Ovary (tissue), 9 donors: ENCODE data around the gene NPPC. TPM values are rescaled to one million over a fixed set of nuclear protein-coding genes. Genes with fewer than 3 reads are reported as not detected.

Source experiments
- DNase-seq, 5 donors: peaks; one replicate each; pipeline ENCODE4 v3.0.0-alpha.2; 2019 to 2020
- H3K27ac ChIP-seq, 2 donors: fragments of 200-600 bp; one replicate each; pipeline versions ENCODE4 v1.5.1 to v1.8.0; 2019 to 2022
- H3K27me3 ChIP-seq: fragments of 200-600 bp; one replicate; pipeline ENCODE4 v1.8.0; 2022
- H3K36me3 ChIP-seq: fragments of 200-600 bp; sonication (generic); one replicate; pipeline ENCODE4 v1.5.1; 2019
- H3K4me1 ChIP-seq: one replicate; pipeline ENCODE4 v1.8.1; 2013; ENCODE audit warnings: mild to moderate bottlenecking, moderate library complexity; ENCODE audit not compliant: insufficient read depth
- H3K4me3 ChIP-seq: fragments of 200-600 bp; sonication (generic); one replicate; pipeline ENCODE4 v1.5.1; 2017
- H3K9me3 ChIP-seq, 2 donors: fragments of 200-600 bp in 1 of 2; sonication (generic) in 1 of 2; one replicate each; pipeline versions ENCODE4 v1.5.1 to v1.8.1; 2013 to 2019; ENCODE audit warnings: mild to moderate bottlenecking in 1 of 2, moderate library complexity in 1 of 2
- CTCF ChIP-seq, 3 donors: fragments of 450-650 bp in 2 of 3; fragments of 200-600 bp in 1 of 3; IDR thresholded peaks; one replicate each; pipeline versions ENCODE4 v1.5.1 to v1.8.0; 2016 to 2022; ENCODE audit warnings: antibody characterized with exemption in 3 of 3, mild to moderate bottlenecking in 1 of 3
- EP300 ChIP-seq: sonication (generic); formaldehyde crosslinking; IDR thresholded peaks from one replicate; pipeline ENCODE4 v1.6.1; 2017; ENCODE audit warnings: antibody characterized with exemption
- POLR2A ChIP-seq: fragments of 450-650 bp; IDR thresholded peaks from one replicate; pipeline ENCODE4 v1.6.1; 2017; ENCODE audit warnings: antibody characterized with exemption, mild to moderate bottlenecking, moderate library complexity
- WGBS, 3 donors: extraction: QIAGEN DNeasy Blood & Tissue Kit in 1 of 3; methylation state at CpG; one replicate each; pipeline versions ENCODE4 v1.1.5 to v1.1.7; 2013 to 2017; 5-methylcytosine and 5-hydroxymethylcytosine counted together
- intact Hi-C, 4 donors: fragments of 100-400 bp; cut with DNase I; formaldehyde crosslinking; loops; one replicate each; pipeline versions ENCODE4 v1.11.0 to v1.15.1; 2022 to 2023
- polyA plus RNA-seq, 2 donors: library from polyadenylated mRNA; stranded (reverse); fragments of 200-250 nt in 1 of 2; fragments of 350-450 nt in 1 of 2; fragmentation: Illumina TruSeq in 1 of 2; extraction: RNeasy Lipid Tissue Mini Kit (QIAGEN cat#74804) in 1 of 2; gene quantifications; one replicate each; pipeline ENCODE4 v1.2.3, GENCODE V29; 2013 to 2014
- total RNA-seq, 7 donors: library from RNA; depleted of rRNA in 2 of 7; stranded (reverse); fragments of >200 nt in 2 of 7; fragmentation: NEBNext Ultra II Directional in 3 of 7; extraction: Animal tissue kit (Norgen Biotek cat#: 25700) in 3 of 7; gene quantifications; one replicate each; pipeline versions ENCODE4 v1.1.0 to v1.2.4, GENCODE V29; 2016 to 2023
- donor health status: DM: no; HTN: no; CAD: no; lungs with moderate emphysema.
- donor health status: DM: no; HTN: no; CAD: no.
- donor health status: Bipolar disorder and iron deficiency.
- donor health status: DM: yes; HTN: yes; CAD: no.
- donor health status: DM: no; HTN: no; CAD: no.
- donor health status: DM: yes; HTN: yes; CAD: no.

The NPPC gene
- total and polyA plus RNA-seq, 9 donors = 0.18 to 4.3 (median 0.49) TPM; not detected in 3

- no peaks in the 10 kb centered on the region for H3K9me3 ChIP-seq
- intact Hi-C loops = no loop called here
- TF ChIP-seq CTCF (IDR thresholded peaks at IDR 0.05) = no peak
- no peak for TF ChIP-seq POLR2A
- no peak for TF ChIP-seq EP300
- H3K4me3 ChIP-seq = no peak overlapping the region
- WGBS, 3 donors = 94 to 98% (median 96%) methylated on average over 4 of the region's 4 CpGs
- no peak overlapping the region for H3K27ac ChIP-seq
- no peak for DNase-seq
- H3K4me1 ChIP-seq = no peaks in the 10 kb centered on the region
- no peaks in the 10 kb centered on the region for H3K27me3 ChIP-seq
- H3K36me3 ChIP-seq = no peaks in the 10 kb centered on the region
Measured at GRCh38 chr2:231939022-231939421, 12.8 kb upstream of the NPPC start.

GRCh38 chr2:231937057-231937456 is 10.9 kb upstream of the NPPC start:
- intact Hi-C loops = no loop called here
- Histone ChIP-seq H3K36me3 (no peaks in the 10 kb centered on the region), H3K4me1 (no peaks in the 10 kb centered on the region), H3K9me3 (no peaks in the 10 kb centered on the region), H3K27me3 (no peaks in the 10 kb centered on the region), H3K27ac (no peak overlapping the region), H3K4me3 (no peak overlapping the region)
- DNase-seq = no peak
- WGBS, 3 donors = 95 to 97% (median 96%) methylated on average over 7 of the region's 7 CpGs
- TF ChIP-seq CTCF (IDR thresholded peaks at IDR 0.05) = no peak

GRCh38 chr2:231936491-231936890 is 10.3 kb upstream of the NPPC start:
- Histone ChIP-seq H3K9me3 (no peaks in the 10 kb centered on the region), H3K36me3 (no peaks in the 10 kb centered on the region), H3K27ac (no peak overlapping the region), H3K27me3 (no peaks in the 10 kb centered on the region), H3K4me1 (no peaks in the 10 kb centered on the region), H3K4me3 (no peak overlapping the region)
- WGBS, 3 donors = 85 to 94% (median 88%) methylated on average over 4 of the region's 4 CpGs
- TF ChIP-seq POLR2A (no peak), EP300 (no peak), CTCF (IDR thresholded peaks at IDR 0.05) (no peak)
- intact Hi-C loops = no loop called here
- no peak for DNase-seq

- DNase-seq = no peak
- Histone ChIP-seq H3K9me3 (no peaks in the 10 kb centered on the region), H3K4me3 (no peak overlapping the region), H3K27me3 (no peaks in the 10 kb centered on the region), H3K27ac (no peak overlapping the region), H3K36me3 (no peaks in the 10 kb centered on the region), H3K4me1 (no peaks in the 10 kb centered on the region)
- intact Hi-C loops = no loop called here
- WGBS, 3 donors = 88 to 100% (median 95%) methylated on average over 1 of the region's 1 CpG
- TF ChIP-seq CTCF (IDR thresholded peaks at IDR 0.05) = no peak
Measured at GRCh38 chr2:231935815-231936214, 9.6 kb upstream of the NPPC start.

DNA sequence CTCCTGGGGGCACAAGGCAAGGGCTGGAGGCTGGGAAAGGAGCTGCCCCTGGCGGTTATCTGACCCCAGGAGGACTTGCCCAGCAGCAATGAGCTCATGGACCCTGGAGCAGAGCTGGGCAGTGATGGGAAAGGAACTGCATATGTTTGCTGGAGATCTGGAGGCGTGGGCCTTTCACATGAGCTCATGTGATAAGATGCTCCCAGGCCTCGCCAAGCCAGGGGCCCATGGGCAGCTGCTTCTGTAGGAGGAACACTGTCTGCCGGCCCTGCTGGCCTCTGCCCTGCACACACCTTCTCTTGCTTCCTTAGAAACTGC is 9.0 kb upstream of the NPPC start:
- Histone ChIP-seq H3K4me3 (no peak overlapping the region), H3K9me3 (no peaks in the 10 kb centered on the region), H3K27me3 (no peaks in the 10 kb centered on the region), H3K4me1 (no peaks in the 10 kb centered on the region), H3K36me3 (no peaks in the 10 kb centered on the region), H3K27ac (no peak overlapping the region)
- no peak for DNase-seq
- 53 to 74% (median 73%) methylated on average over 4 of the region's 4 CpGs for WGBS, 3 donors
- intact Hi-C loops = no loop called here
- TF ChIP-seq CTCF (IDR thresholded peaks at IDR 0.05) (no peak), EP300 (no peak), POLR2A (no peak)
